Measurements from ENCODE around the gene FCAMR.

FCAMR gene

DNA sequence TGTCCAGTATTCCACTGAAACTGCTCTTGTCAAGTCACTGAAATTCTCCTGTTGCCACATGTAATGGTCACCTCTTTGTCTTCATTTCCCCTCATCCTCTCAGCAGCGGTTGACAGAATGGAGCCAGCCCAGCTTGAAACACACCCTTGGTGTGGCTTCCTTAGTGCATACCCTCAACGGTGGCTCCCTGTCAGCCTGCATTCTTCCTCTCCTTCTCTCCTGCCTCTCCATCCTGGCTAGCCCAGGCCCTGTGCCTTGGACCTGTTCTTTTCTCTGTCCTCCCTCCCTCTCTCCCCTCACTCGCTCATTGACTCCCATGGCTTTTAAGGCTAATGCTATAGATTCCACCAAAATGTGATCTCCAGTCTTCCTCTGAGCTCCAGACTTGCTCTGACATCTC, 52.2 kb downstream of the FCAMR start:
- TF ChIP-seq, protein P1, sequence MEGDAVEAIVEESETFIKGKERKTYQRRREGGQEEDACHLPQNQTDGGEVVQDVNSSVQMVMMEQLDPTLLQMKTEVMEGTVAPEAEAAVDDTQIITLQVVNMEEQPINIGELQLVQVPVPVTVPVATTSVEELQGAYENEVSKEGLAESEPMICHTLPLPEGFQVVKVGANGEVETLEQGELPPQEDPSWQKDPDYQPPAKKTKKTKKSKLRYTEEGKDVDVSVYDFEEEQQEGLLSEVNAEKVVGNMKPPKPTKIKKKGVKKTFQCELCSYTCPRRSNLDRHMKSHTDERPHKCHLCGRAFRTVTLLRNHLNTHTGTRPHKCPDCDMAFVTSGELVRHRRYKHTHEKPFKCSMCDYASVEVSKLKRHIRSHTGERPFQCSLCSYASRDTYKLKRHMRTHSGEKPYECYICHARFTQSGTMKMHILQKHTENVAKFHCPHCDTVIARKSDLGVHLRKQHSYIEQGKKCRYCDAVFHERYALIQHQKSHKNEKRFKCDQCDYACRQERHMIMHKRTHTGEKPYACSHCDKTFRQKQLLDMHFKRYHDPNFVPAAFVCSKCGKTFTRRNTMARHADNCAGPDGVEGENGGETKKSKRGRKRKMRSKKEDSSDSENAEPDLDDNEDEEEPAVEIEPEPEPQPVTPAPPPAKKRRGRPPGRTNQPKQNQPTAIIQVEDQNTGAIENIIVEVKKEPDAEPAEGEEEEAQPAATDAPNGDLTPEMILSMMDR (IDR thresholded peaks at IDR 0.05) = no peak
- Histone ChIP-seq H3K4me3 (no peak overlapping the region), H3K27ac (no peak overlapping the region)
- DNase-seq (ENCODE audit: low spot score) = no peak

DNA sequence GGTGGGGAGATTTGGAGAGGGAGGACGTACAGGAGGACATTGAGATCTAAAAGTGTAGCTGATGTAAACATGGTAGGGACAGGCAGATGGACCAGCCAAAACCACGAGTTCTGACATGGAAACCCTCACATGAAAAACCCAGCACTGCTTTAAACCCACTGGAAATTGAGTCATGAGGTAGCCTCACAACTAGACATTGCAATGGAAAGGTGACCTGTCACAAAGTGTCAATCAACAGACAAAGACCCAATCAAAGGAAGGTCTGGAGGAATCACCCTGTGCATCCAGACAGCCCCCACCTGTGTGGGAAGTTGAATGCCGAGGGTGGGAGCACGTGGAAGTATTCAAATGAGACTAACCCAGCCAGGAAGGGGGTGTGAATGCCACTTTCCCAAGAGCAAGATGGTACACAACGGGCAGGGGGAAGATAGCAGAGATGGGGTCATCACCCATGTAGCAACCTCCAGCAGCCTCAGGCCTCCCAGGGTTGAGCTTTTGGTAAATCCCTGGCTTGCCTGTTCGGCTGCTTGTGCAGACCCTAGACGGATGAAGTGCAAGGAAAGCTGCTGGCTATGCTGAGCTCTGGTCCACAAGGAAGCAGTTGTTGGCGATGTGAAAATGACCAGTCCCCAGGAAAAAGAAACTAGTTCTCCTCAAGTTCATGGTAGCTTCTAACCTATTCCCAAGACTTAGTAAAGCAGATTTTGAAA, 54.1 kb downstream of the FCAMR start:
- DNase-seq (ENCODE audit: low spot score) = no peak
- Histone ChIP-seq H3K4me3 (no peak overlapping the region), H3K27ac (no peak overlapping the region)
- TF ChIP-seq, protein P1 (IDR thresholded peaks at IDR 0.05) = no peak

DNA sequence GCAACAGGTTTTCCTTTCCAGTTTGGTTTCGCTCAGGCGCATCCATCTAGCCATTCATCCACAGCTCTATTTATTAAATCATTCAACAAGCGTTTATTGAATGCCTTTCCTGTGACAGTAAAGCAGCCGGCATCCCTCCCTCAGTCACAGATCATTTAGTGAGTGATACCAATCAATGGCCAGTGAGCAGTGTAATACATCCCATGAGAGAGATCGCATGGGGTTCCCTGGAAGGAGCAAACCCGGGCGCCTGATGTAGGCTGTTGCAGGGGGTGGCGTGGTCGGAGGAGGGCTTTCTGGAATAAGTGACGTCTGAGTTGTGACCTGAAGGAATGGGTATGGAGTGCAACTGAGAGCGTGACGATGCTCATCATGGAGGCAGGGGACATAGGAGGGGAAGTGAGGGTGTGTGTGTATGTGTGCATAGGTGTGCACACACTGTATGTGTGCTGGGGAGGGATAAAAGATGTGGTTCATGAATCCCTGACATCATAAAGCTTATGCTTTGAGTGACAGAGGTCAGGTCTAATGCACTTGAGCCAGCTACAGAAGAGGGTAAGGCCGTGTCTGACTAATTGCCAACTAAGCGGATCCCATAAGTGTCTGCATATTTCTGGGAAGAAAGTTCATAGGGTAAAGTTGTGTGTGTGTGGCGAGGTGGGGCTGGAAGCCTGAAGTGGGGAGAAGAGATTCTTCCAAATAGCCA, 55.1 kb downstream of the FCAMR start:
- Histone ChIP-seq H3K27ac (no peak overlapping the region), H3K4me3 (no peak overlapping the region)
- DNase-seq (ENCODE audit: low spot score) = no peak
- TF ChIP-seq, protein P1 (IDR thresholded peaks at IDR 0.05) = no peak

DNA sequence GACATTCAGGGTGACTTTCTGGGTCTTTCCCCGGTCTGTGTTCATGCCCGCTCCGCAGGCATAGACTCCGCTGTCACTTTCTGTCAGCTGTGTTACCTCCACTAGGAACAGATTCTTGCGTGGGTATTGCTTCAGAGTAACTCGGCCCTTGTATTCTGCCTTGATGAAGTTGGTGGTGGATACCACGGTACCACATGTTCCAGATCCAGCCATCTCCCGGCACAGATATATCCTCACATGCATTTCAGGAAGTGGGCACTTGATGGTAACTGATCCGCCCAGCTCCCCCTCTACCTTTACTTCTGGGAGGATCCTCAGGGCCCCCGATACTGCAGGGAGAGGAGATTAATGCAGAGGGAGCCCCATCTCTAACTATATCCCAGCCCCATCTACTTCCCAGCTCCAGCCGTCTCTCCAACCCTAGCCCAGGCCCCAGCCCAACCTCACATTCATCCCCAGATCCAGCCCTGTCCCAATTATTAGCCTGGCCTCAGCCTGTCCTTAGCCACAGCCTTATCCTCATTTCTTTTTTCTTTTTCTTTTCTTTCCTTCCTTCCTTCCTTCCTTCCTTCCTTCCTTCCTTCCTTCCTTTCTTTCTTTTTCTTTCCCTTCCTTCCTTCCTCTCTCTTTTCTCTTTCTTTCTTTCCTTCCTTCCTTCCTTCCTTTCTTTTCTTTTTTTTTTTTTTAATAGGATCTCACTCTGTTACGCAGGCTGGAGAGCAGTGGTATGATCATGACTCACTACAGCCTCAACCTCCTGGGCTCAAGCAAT, 56.3 kb downstream of the FCAMR start:
- TF ChIP-seq, protein P1 (IDR thresholded peaks at IDR 0.05) = no peak
- Histone ChIP-seq H3K27ac (no peak overlapping the region), H3K4me3 (no peak overlapping the region)
- no peak for DNase-seq (ENCODE audit: low spot score)

DNA sequence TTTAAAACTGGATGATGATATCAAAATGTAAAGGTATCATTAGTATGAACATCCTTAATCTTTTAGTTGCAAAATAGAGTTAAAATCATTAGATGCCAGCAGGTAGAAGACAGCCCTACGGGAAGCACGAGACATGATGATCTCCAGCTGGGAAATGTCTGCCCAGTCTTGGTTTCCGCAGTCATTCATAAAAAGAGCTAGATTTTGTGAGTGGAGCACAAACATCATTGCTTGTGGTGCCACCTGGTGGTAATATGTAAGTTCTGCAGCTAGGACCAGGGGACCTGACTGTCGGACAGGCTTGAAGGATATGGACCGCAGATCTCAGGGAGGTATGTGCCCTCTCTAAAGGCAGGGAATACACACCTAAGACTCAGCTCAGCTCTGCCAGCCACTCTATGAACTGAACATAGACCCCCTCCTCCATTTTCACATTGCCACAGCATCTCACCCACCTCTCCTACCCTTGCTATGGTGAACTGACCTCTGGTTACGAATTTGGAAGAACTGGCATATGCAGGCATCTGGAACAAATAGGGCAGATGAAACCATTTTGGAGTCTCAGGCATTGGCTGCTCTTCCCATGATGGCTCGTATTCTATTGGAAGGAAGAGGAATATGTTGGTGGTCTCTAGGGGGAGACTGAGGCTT, 57.7 kb downstream of the FCAMR start:
- no peak overlapping the region for H3K27ac ChIP-seq
- H3K4me3 ChIP-seq = no peak overlapping the region
- no peak for DNase-seq (ENCODE audit: low spot score)
- TF ChIP-seq, protein P1 (IDR thresholded peaks at IDR 0.05) = peak; percentile 68

DNA sequence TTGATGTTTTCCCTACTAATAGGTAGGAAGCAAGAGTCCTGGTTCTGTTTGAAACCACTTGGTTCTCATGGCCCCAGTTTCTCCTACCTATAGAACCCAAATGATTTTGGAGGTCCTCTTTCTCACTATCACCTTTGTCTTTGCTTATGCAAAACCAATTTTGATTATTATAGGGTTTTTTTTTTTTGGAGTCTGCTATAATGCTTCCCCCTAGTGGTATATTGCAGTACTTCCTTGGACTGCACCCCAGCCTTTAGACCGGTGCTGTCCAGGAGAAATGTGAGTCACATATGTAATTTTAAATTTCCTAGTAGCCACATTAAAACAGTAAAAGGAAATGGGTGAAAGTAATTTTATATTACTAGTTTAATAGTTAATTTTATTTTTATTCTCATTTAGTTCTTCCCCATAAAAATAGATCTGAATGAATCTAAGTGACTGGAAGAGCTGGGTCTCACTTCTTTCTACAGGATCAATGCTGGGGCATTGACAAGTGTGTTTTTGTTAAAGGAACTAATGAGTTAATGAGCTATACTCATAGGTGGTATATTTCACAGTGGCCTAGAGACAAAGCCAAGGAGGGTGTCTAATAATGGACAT, 59.1 kb downstream of the FCAMR start:
- TF ChIP-seq, protein P1 (IDR thresholded peaks at IDR 0.05) = peak; percentile 73
- Histone ChIP-seq H3K4me3 (no peak overlapping the region), H3K27ac (no peak overlapping the region)
- DNase-seq (ENCODE audit: low spot score) = no peak
